ENCODE results near the gene RGS7. TPM values are rescaled to one million over a fixed set of nuclear protein-coding genes. Genes with fewer than 3 reads are reported as not detected.

RGS7 gene
- total and polyA plus RNA-seq, 2 of the 4 experiments (the other 2 are of a cell fraction), result 0.58 to 0.72 TPM

GRCh38 chr1:241118049-241118448, 239.0 kb downstream of the RGS7 start:
- DNase-seq, result no peak
- no peak overlapping the region for H3K56ac ChIP-seq (ENCODE audit: extremely low read depth, insufficient read depth, low read length)
- H2BK120ac ChIP-seq (ENCODE audit: low read depth, low read length), result no peak overlapping the region
- no peaks in the 10 kb centered on the region for H3K79me1 ChIP-seq (ENCODE audit: low read depth in 1 of 2, low read length in 2 of 2)
- in situ Hi-C loops (cut with MboI; ENCODE audit: low sequenced_read_pairs), result no loop called here
- H3K4me3 ChIP-seq (ENCODE audit: insufficient read depth, low read depth, low read length), result no peak overlapping the region
- CTCF ChIA-PET, result no interaction called here
- no peaks in the 10 kb centered on the region for H3K9me1 ChIP-seq (ENCODE audit: insufficient read depth, low read length)
- intact Hi-C loops (cut with micrococcal nuclease), result no loop called here
- no peak overlapping the region for H3K23ac ChIP-seq (ENCODE audit: low read depth, low read length)
- H3K9me3 ChIP-seq (ENCODE audit: control insufficient read depth, insufficient read depth, low read length), result peaks cover 5% of the 10 kb centered on the region; the same call in 1 of the 2 replicates
- H3K14ac ChIP-seq (replicated peaks; ENCODE audit: low read depth, low read length), result no peak overlapping the region
- H3K27ac ChIP-seq (ENCODE audit: insufficient read depth, low read length), result no peak overlapping the region
- H4K8ac ChIP-seq (ENCODE audit: low read depth in 2 of 2, low read length in 2 of 2), result no peak overlapping the region
- H3K4me2 ChIP-seq (ENCODE audit: low read depth, low read length), result no peak overlapping the region
- no peaks in the 10 kb centered on the region for H4K20me1 ChIP-seq (ENCODE audit: insufficient read depth, low read length)
- no peaks in the 10 kb centered on the region for H3K36me3 ChIP-seq (ENCODE audit: control insufficient read depth, insufficient read depth, low read length)
- TF ChIP-seq MAZ (IDR thresholded peaks at IDR 0.05; ENCODE audit: borderline replicate concordance, low read depth, low read length) (no peak), NFE2L2 (IDR thresholded peaks at IDR 0.05; ENCODE audit: low read depth, low read length) (no peak), MXI1 (IDR thresholded peaks at IDR 0.05; ENCODE audit: borderline replicate concordance, low read depth, low read length) (no peak), ELK1 (IDR thresholded peaks at IDR 0.05; ENCODE audit: borderline replicate concordance, low read depth, low read length) (no peak), CEBPB (IDR thresholded peaks at IDR 0.05; ENCODE audit: low read depth, low read length) (no peak), BHLHE40 (IDR thresholded peaks at IDR 0.05; ENCODE audit: low read depth, low read length) (no peak), USF2 (IDR thresholded peaks at IDR 0.05; ENCODE audit: low read depth, low read length) (no peak), CHD1 (IDR thresholded peaks at IDR 0.05; ENCODE audit: low read depth, low read length) (no peak), CTCF (conservative IDR thresholded peaks at IDR 0.05; ENCODE audit: low read depth, low read length) (no peak), RAD21 (IDR thresholded peaks at IDR 0.05; ENCODE audit: low read length) (no peak), FOS (IDR thresholded peaks at IDR 0.05; ENCODE audit: low read depth, low read length) (no peak), RCOR1 (IDR thresholded peaks at IDR 0.05; ENCODE audit: insufficient replicate concordance, low read length) (no peak), SMC3 (IDR thresholded peaks at IDR 0.05; ENCODE audit: low read depth, low read length) (no peak), POLR2A (IDR thresholded peaks at IDR 0.05; ENCODE audit: low read depth, low read length) (no peak), RFX5 (IDR thresholded peaks at IDR 0.05; ENCODE audit: low read depth, low read length) (no peak)
- POLR2A ChIA-PET (ENCODE audit: unreplicated experiment), result no interaction called here
- no peak overlapping the region for H2AK9ac ChIP-seq (replicated peaks; ENCODE audit: low read depth, low read length, poor library complexity)
- no peak overlapping the region for H2BK15ac ChIP-seq (ENCODE audit: low read depth, low read length)
- no peak for ATAC-seq (ENCODE audit: low read depth)
- H4K5ac ChIP-seq (ENCODE audit: low read depth, low read length), result no peak overlapping the region
- BruUV-seq (replicated peaks), result no TSS peak
- H2BK5ac ChIP-seq (ENCODE audit: low read depth, low read length, poor library complexity, severe bottlenecking), result no peak overlapping the region
- H2AK5ac ChIP-seq (ENCODE audit: low read depth, low read length), result no peak overlapping the region
- H2AFZ ChIP-seq (replicated peaks; ENCODE audit: low read length, poor library complexity), result no peak overlapping the region
- no peak overlapping the region for H3K18ac ChIP-seq (ENCODE audit: low read depth, low read length)
- H3K9ac ChIP-seq (ENCODE audit: low read depth, low read length), result no peak overlapping the region
- WGBS, 2 experiments (ENCODE audit: extremely low coverage in 2 of 2, insufficient read length in 1 of 2), result 57% methylated on average over 1 of the region's 3 CpGs; no CpG with 5 or more reads in 1 of the 2 experiments
- no peak overlapping the region for H2BK20ac ChIP-seq (ENCODE audit: low read depth, low read length)
- no peak overlapping the region for H3K4ac ChIP-seq (ENCODE audit: low read depth, low read length)
- H3K27me3 ChIP-seq (ENCODE audit: control insufficient read depth, insufficient read depth, low read length), result no peaks in the 10 kb centered on the region
- dilution Hi-C loops (cut with HindIII; ENCODE audit: low sequenced_read_pairs, unreplicated experiment), result no loop called here
- H3K4me1 ChIP-seq (ENCODE audit: control insufficient read depth, insufficient read depth, low read length), result no peaks in the 10 kb centered on the region
- no peak overlapping the region for H4K91ac ChIP-seq (ENCODE audit: insufficient read depth, low read depth, low read length)

Measured in IMR-90 (cell line).